Panc1 (cell line): ENCODE data around the gene GPR180. TPM values are rescaled to one million over a fixed set of nuclear protein-coding genes. Genes with fewer than 3 reads are reported as not detected.

ENCODE experiments used
- ATAC-seq: fragments of 200-7000 bp; cut with Tn5 transposase; 2 replicates; pipeline ENCODE4 v1.9.1; 2020; ENCODE audit warnings: mild to moderate bottlenecking, moderate library complexity
- BruUV-seq: library from RNA; stranded (reverse); fragments of 400-500 nt; replicated peaks from 2 replicates; lab custom pipeline; 2021; lab: Mats Ljungman, UMichigan
- CTCF ChIA-PET: fragments of 300-600 bp; sonication (Branson Sonifier 250); formaldehyde crosslinking; loops from one replicate; lab custom pipeline; 2022; ENCODE audit warnings: antibody characterized with exemption; lab: Charles Lee
- POLR2A ChIA-PET: fragments of 300-600 bp; sonication (Branson Sonifier 250); formaldehyde crosslinking; loops from one replicate; lab custom pipeline; 2022; ENCODE audit warnings: antibody characterized with exemption; lab: Charles Lee
- DNase-seq: peaks from one replicate; pipeline ENCODE4 v3.0.0-alpha.2; 2010; ENCODE audit warnings: low read depth, low spot score
- H3K27ac ChIP-seq: 2 replicates; pipeline ENCODE4 v1.5.1; 2011; ENCODE audit warnings: mild to moderate bottlenecking, low read length, inconsistent platforms
- H3K27me3 ChIP-seq: fragments of 200-500 bp; sonication (Bioruptor generic); 2 replicates; pipeline ENCODE4 v1.6.0; 2014; ENCODE audit warnings: low read length, inconsistent platforms; ENCODE audit not compliant: control insufficient read depth, insufficient read depth
- H3K36me3 ChIP-seq: fragments of 200-500 bp; sonication (Bioruptor generic); 2 replicates; pipeline ENCODE4 v1.5.1; 2014; ENCODE audit warnings: inconsistent platforms, mild to moderate bottlenecking, low read length, moderate library complexity; ENCODE audit not compliant: control insufficient read depth, insufficient read depth
- H3K4me1 ChIP-seq: 2 replicates; pipeline ENCODE4 v1.5.1; 2011; ENCODE audit warnings: inconsistent platforms, mild to moderate bottlenecking, low read length, moderate library complexity; ENCODE audit not compliant: control insufficient read depth, insufficient read depth
- H3K4me3 ChIP-seq, 2 experiments: 2 replicates each; pipeline ENCODE4 v1.5.1; 2011 to 2012; ENCODE audit warnings: low read depth in 2 of 2, low read length in 2 of 2, mild to moderate bottlenecking in 2 of 2, inconsistent platforms in 1 of 2, moderate library complexity in 1 of 2
- H3K9me3 ChIP-seq: fragments of 200-500 bp; sonication (Bioruptor generic); 2 replicates; pipeline ENCODE4 v1.5.1; 2014; ENCODE audit warnings: low read depth, mild to moderate bottlenecking, inconsistent platforms, low read length, moderate library complexity; ENCODE audit not compliant: control insufficient read depth, insufficient read depth
- CTCF ChIP-seq: fragments of 450-650 bp; IDR thresholded peaks from 2 replicates; pipeline ENCODE4 v1.5.1; 2017; ENCODE audit warnings: mild to moderate bottlenecking
- POLR2AphosphoS5 ChIP-seq: IDR thresholded peaks from 2 replicates; pipeline ENCODE4 v1.6.1; 2012; ENCODE audit warnings: mild to moderate bottlenecking, low read depth, low read length, moderate library complexity
- REST ChIP-seq, 2 experiments: IDR thresholded peaks; 2 replicates each; pipeline ENCODE4 v1.6.1; 2011 to 2012; ENCODE audit warnings: low read depth in 2 of 2, control low read depth in 1 of 2, low read length in 1 of 2, mild to moderate bottlenecking in 1 of 2, moderate library complexity in 1 of 2; ENCODE audit not compliant: insufficient read depth in 1 of 2
- SIN3A ChIP-seq: IDR thresholded peaks from 2 replicates; pipeline ENCODE4 v1.6.1; 2012; ENCODE audit warnings: low read depth, mild to moderate bottlenecking, low read length, moderate library complexity, borderline replicate concordance; ENCODE audit not compliant: insufficient read depth
- TCF7L2 ChIP-seq: IDR thresholded peaks from 2 replicates; pipeline ENCODE4 v1.6.1; 2011; ENCODE audit warnings: mild to moderate bottlenecking, low read depth, low read length, inconsistent platforms
- in situ Hi-C: cut with HindIII; loops from 2 replicates; pipeline ENCODE4 v1.10.0; 2016; ENCODE audit warnings: low sequenced_read_pairs, low pct_unique_long_range_greater_than_20kb
- intact Hi-C: fragments of 100-400 bp; cut with micrococcal nuclease; formaldehyde crosslinking; loops from one replicate; pipeline ENCODE4 v1.10.0; 2022; ENCODE audit not compliant: unreplicated experiment
- total RNA-seq: library from RNA; stranded (reverse); gene quantifications from one replicate; pipeline ENCODE4 v1.2.1, GENCODE V29; 2021; ENCODE audit not compliant: unreplicated experiment

Gene GPR180
- total RNA-seq, 1 experiment from 2014 or later: 7.1 TPM

GRCh38 chr13:94678845-94679244 is 77.2 kb downstream of the GPR180 start:
- DNase-seq (no peak), ATAC-seq (no peak)
- Histone ChIP-seq H3K4me3 (no peak overlapping the region), H3K36me3 (no peaks in the 10 kb centered on the region), H3K27ac (no peak overlapping the region), H3K9me3 (no peaks in the 10 kb centered on the region), H3K4me1 (no peaks in the 10 kb centered on the region), H3K27me3 (no peaks in the 10 kb centered on the region)
- ChIA-PET CTCF (no interaction called here), POLR2A (no interaction called here)
- in situ Hi-C loops: no loop called here
- BruUV-seq: no TSS peak
- no peak for TF ChIP-seq POLR2AphosphoS5
- no peak for TF ChIP-seq TCF7L2
- TF ChIP-seq REST (IDR thresholded peaks at IDR 0.05; ENCODE audit: insufficient read depth in 1 of 2, low read depth in 2 of 2, low read length in 1 of 2): no peak
- no peak for TF ChIP-seq SIN3A
- no peak for TF ChIP-seq CTCF
- intact Hi-C loops: no loop called here

GRCh38 chr13:94679614-94680013 is 78.0 kb downstream of the GPR180 start:
- no TSS peak for BruUV-seq
- in situ Hi-C loops: no loop called here
- DNase-seq: no peak
- Histone ChIP-seq H3K27me3 (no peaks in the 10 kb centered on the region), H3K27ac (no peak overlapping the region), H3K4me3 (no peak overlapping the region), H3K4me1 (no peaks in the 10 kb centered on the region), H3K9me3 (no peaks in the 10 kb centered on the region), H3K36me3 (no peaks in the 10 kb centered on the region)
- no peak for TF ChIP-seq SIN3A
- no peak for TF ChIP-seq POLR2AphosphoS5
- TF ChIP-seq CTCF: no peak
- TF ChIP-seq TCF7L2: no peak
- no peak for TF ChIP-seq REST (IDR thresholded peaks at IDR 0.05; ENCODE audit: insufficient read depth in 1 of 2, low read depth in 2 of 2, low read length in 1 of 2)
- ChIA-PET POLR2A (no interaction called here), CTCF (no interaction called here)
- intact Hi-C loops: no loop called here
- ATAC-seq: no peak
